OCI-LY1 (cell line): ENCODE measurements around the gene THAP8.

ENCODE experiments used
- H2AFZ ChIP-seq: fragments of 200-600 bp; sonication (generic), shearing (Covaris generic); 2 replicates; pipeline ENCODE4 v1.6.0; 2014; ENCODE audit warnings: antibody characterized with exemption, mild to moderate bottlenecking, low read length
- H3F3A ChIP-seq: fragments of 200-600 bp; sonication (generic), shearing (Covaris generic); 2 replicates; pipeline ENCODE4 v1.6.0; 2014; ENCODE audit warnings: mild to moderate bottlenecking, antibody characterized with exemption, low read length, moderate library complexity; ENCODE audit not compliant: insufficient read depth
- H3K27ac ChIP-seq: fragments of 200-600 bp; sonication (generic); 2 replicates; pipeline ENCODE4 v1.5.1; 2014; ENCODE audit warnings: low read length, mixed run types, mild to moderate bottlenecking, low read depth; ENCODE audit not compliant: poor library complexity, severe bottlenecking
- H3K27me3 ChIP-seq: fragments of 200-600 bp; sonication (generic); 2 replicates; pipeline ENCODE4 v1.6.0; 2014; ENCODE audit warnings: antibody characterized with exemption, mild to moderate bottlenecking, low read length, moderate library complexity; ENCODE audit not compliant: insufficient read depth
- H3K36me3 ChIP-seq: fragments of 200-600 bp; sonication (generic); 2 replicates; pipeline ENCODE4 v1.6.1; 2014; ENCODE audit warnings: mild to moderate bottlenecking, antibody characterized with exemption, low read length, moderate library complexity, mixed read lengths; ENCODE audit not compliant: insufficient read depth
- H3K4me1 ChIP-seq: fragments of 200-600 bp; sonication (generic); 2 replicates; pipeline ENCODE4 v1.5.1; 2014; ENCODE audit warnings: mild to moderate bottlenecking, low read length, moderate library complexity; ENCODE audit not compliant: insufficient read depth, severe bottlenecking
- H3K4me2 ChIP-seq: fragments of 200-600 bp; sonication (generic), shearing (Covaris generic); 2 replicates; pipeline ENCODE4 v1.6.1; 2014; ENCODE audit warnings: low read length
- H3K4me3 ChIP-seq: fragments of 200-600 bp; sonication (generic); 2 replicates; pipeline ENCODE4 v1.5.1; 2014; ENCODE audit warnings: low read length, low read depth, mild to moderate bottlenecking, mixed read lengths; ENCODE audit not compliant: poor library complexity, severe bottlenecking
- H3K79me2 ChIP-seq: fragments of 200-600 bp; shearing (Covaris generic); 2 replicates; pipeline ENCODE4 v1.6.1; 2016; ENCODE audit warnings: mixed run types, low read length, mixed read lengths; ENCODE audit not compliant: insufficient read depth
- H3K9ac ChIP-seq: fragments of 200-600 bp; sonication (generic), shearing (Covaris generic); 2 replicates; pipeline ENCODE4 v1.6.1; 2014; ENCODE audit warnings: mild to moderate bottlenecking, low read length, mixed read lengths
- H3K9me2 ChIP-seq: fragments of 200-600 bp; sonication (generic), shearing (Covaris generic); 2 replicates; pipeline ENCODE4 v1.6.1; 2014; ENCODE audit warnings: low read depth, mild to moderate bottlenecking, low read length, mixed read lengths
- H3K9me3 ChIP-seq: fragments of 200-600 bp; shearing (Covaris generic); 2 replicates; pipeline ENCODE4 v1.6.1; 2014; ENCODE audit warnings: low read length, mixed read lengths
- H4K20me1 ChIP-seq: fragments of 200-600 bp; sonication (generic), shearing (Covaris generic); 2 replicates; pipeline ENCODE4 v1.6.0; 2016; ENCODE audit warnings: mild to moderate bottlenecking, low read length; ENCODE audit not compliant: insufficient read depth
- CTCF ChIP-seq: fragments of 200-600 bp; sonication (generic), shearing (Covaris generic); IDR thresholded peaks from 2 replicates; pipeline ENCODE4 v1.5.1; 2017; ENCODE audit warnings: mild to moderate bottlenecking, antibody characterized with exemption, low read length, moderate library complexity, mixed read lengths
- EZH2 ChIP-seq: fragments of 200-600 bp; sonication (generic), shearing (Covaris generic); IDR thresholded peaks from 2 replicates; pipeline ENCODE4 v1.8.0; 2017; ENCODE audit warnings: borderline replicate concordance, mixed run types, mild to moderate bottlenecking, antibody characterized with exemption, low read length, moderate library complexity, mixed read lengths

THAP8 gene

DNA sequence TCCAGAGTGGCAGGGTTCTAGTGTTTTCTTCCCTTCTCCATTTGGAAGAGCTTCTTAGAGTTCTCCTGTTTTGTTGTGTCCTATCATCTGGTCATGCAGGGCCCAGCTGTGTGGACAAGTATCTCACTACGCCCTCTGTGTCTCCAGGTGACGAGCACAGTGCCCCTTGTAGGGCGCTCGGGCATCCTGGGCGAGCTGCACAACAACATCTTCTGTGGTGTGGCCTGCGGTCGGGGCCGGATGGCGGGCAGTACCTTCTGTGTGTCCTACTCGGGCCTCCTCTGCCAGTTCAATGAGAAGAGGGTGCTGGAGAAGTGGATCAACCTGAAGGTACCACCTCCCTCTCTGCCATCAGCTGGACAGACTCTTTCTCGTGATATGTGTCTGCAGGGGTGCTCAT is 13.6 kb upstream of the THAP8 start:
- H4K20me1 ChIP-seq: no peaks in the 10 kb centered on the region
- no peak overlapping the region for H2AFZ ChIP-seq
- no peaks in the 10 kb centered on the region for H3K27me3 ChIP-seq
- no peak for TF ChIP-seq EZH2
- no peak for TF ChIP-seq CTCF
- no peaks in the 10 kb centered on the region for H3F3A ChIP-seq
- peaks cover 78% of the 10 kb centered on the region for H3K36me3 ChIP-seq
- H3K9ac ChIP-seq: no peak overlapping the region
- no peaks in the 10 kb centered on the region for H3K9me3 ChIP-seq
- H3K9me2 ChIP-seq: no peaks in the 10 kb centered on the region
- no peak overlapping the region for H3K27ac ChIP-seq
- H3K4me3 ChIP-seq: no peak overlapping the region
- H3K79me2 ChIP-seq: no peaks in the 10 kb centered on the region
- H3K4me2 ChIP-seq: no peak overlapping the region
- no peaks in the 10 kb centered on the region for H3K4me1 ChIP-seq

DNA sequence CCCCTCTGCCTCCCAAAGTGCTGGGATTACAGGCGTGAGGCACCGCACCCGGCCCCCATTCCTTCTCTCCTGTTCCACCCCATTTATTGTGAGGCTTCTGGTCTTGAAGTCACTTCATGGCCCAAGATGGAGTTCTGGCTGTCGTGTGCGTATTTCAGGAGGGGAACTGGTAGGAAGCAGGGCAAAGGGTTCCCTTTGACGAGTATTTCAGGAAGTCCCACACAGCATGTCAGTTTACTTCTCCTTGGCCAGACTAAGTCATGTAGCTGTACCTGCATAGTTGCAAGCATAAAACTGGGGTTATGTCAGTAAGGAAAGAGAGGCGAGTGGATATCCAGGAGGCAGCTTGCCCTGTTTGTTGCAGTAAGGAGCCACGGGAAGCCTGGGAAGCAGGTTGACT is 10.7 kb upstream of the THAP8 start:
- no peak overlapping the region for H3K27ac ChIP-seq
- no peak overlapping the region for H3K4me2 ChIP-seq
- H3K4me1 ChIP-seq: no peaks in the 10 kb centered on the region
- H3K9me3 ChIP-seq: no peaks in the 10 kb centered on the region
- no peak overlapping the region for H3K4me3 ChIP-seq
- H2AFZ ChIP-seq: no peak overlapping the region
- H3K36me3 ChIP-seq: peaks cover 78% of the 10 kb centered on the region
- no peak for TF ChIP-seq EZH2
- TF ChIP-seq CTCF: no peak
- H4K20me1 ChIP-seq: no peaks in the 10 kb centered on the region
- no peaks in the 10 kb centered on the region for H3F3A ChIP-seq
- H3K79me2 ChIP-seq: no peaks in the 10 kb centered on the region
- no peak overlapping the region for H3K9ac ChIP-seq
- H3K27me3 ChIP-seq: no peaks in the 10 kb centered on the region
- no peaks in the 10 kb centered on the region for H3K9me2 ChIP-seq

DNA sequence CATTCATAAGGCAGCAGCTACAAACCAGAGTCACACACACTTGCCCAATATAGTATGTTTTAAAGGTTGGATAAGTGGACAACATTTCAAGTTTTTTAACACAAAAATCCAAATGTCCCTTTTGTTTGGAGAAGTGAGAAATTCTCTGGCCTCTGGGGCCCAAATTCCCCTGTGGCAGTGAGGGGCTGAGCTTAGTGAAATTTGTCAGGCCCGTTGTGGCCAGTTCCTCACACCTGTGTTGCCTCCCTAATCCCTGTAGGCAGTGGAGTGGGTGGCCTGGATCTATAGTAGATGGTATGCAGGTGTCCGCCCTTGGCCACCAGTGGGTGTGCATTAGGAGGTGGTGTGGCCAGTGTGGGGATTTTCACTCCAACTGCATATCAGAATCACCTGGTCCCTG is 7.3 kb upstream of the THAP8 start:
- Histone ChIP-seq H3K79me2 (peaks cover 14% of the 10 kb centered on the region), H2AFZ (no peak overlapping the region), H3K4me2 (no peak overlapping the region), H3K9ac (no peak overlapping the region), H3K9me3 (no peaks in the 10 kb centered on the region), H3K27ac (no peak overlapping the region), H3K4me3 (no peak overlapping the region), H3K4me1 (peaks cover 10% of the 10 kb centered on the region), H3K27me3 (no peaks in the 10 kb centered on the region), H4K20me1 (no peaks in the 10 kb centered on the region), H3K36me3 (peaks cover 87% of the 10 kb centered on the region), H3K9me2 (no peaks in the 10 kb centered on the region), H3F3A (no peaks in the 10 kb centered on the region)
- TF ChIP-seq CTCF (no peak), EZH2 (no peak)
